ENCODE data around the gene GATAD2A.
A peak's percentile ranks its signal among the peaks of the same experiment; 100 is the strongest.
"Not testable (repeated sequence)": the region's sequence is repeated elsewhere in the genome, so short reads cannot be mapped to it uniquely, and the experiment has no call there.

The GATAD2A gene

DNA sequence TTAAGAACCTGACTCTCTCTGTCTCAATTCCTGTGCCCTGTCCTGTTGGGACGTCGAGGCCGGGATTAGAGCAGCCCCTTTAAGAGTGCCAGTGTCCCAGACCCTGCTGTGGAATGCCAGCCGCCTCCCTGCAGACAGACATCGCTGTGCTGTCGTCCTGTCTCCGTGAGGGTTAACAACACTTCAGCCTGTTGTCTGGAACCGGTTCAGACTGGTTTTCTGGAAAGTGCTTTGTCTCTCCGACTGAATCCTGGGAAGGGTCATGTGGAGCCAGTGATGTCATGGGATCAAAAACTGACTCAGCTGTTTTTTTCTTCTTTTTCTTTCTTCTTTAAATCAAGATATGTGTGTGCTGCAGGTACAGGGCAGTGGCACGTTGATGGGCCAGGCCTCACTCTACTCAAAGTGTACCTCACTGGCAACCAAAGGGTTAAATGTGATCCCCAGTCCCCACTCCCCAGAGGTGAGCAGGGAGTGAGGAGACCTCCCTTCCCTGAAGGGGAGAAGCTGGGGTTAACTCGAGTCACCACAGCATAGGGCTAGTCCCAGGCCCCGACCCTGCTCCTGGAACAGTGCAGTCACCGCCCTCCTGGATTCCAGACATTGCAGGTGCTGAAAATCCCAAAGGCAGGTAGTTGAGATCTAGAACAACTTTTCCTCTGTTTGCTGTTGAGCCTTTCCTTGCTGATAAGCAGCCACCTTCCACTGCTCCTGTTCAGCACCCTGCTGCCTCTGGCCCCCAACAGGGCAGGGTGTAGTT lies 59.0 kb downstream of the GATAD2A start:
- H3K27ac ChIP-seq (ENCODE audit: low read length): peak overlapping the region; percentile 62
- peaks cover 10 to 11% of the 10 kb centered on the region in 2 donors for H3K9me3 ChIP-seq (ENCODE audit: control insufficient read depth in 1 of 2, low read length in 2 of 2)
- peaks cover 30 to 49% of the 10 kb centered on the region in 2 donors for H3K4me1 ChIP-seq (ENCODE audit: control insufficient read depth in 1 of 2, insufficient read depth in 2 of 2, low read length in 2 of 2)
- no peaks in the 10 kb centered on the region for H3K27me3 ChIP-seq (ENCODE audit: low read depth, low read length)
- no peak overlapping the region for H3K4me3 ChIP-seq (ENCODE audit: low read depth in 1 of 2, low read length in 2 of 2)
- H3K36me3 ChIP-seq (ENCODE audit: control insufficient read depth in 1 of 2, insufficient read depth in 2 of 2, low read length in 2 of 2): peaks cover 28% of the 10 kb centered on the region in 2 donors

DNA sequence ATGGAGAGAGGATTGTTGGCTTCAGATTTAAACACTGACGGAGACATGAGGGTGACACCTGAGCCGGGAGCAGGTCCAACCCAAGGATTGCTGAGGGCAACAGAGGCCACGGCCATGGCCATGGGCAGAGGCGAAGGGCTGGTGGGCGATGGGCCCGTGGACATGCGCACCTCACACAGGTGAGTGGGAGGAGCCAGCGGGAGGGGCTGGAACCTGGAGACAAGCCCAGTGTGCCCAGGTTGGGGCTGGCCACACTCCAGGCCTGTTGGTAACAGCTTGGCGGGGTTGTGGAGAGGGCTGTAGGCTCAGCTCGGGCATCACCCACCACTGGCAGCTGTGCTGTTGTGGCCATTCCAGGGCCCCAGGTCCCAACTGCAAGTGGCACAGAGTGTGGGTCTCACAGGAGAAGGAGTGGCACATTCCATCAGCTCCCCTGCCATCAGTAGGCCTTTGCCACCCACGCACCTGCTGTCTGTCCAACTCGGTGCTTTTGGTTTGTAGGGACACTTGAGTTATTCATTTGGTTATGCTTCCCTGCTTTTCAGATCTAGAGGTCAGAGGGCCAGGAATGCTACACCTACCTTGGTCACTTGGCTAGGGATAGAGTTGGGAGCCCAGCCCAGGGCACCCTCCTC lies 60.1 kb downstream of the GATAD2A start:
- peaks cover 28% of the 10 kb centered on the region in 2 donors for H3K36me3 ChIP-seq (ENCODE audit: control insufficient read depth in 1 of 2, insufficient read depth in 2 of 2, low read length in 2 of 2)
- H3K9me3 ChIP-seq (ENCODE audit: control insufficient read depth in 1 of 2, low read length in 2 of 2): peaks cover 10 to 11% of the 10 kb centered on the region in 2 donors
- H3K4me1 ChIP-seq (ENCODE audit: control insufficient read depth in 1 of 2, insufficient read depth in 2 of 2, low read length in 2 of 2): peaks cover 22 to 40% of the 10 kb centered on the region in 2 donors
- no peaks in the 10 kb centered on the region for H3K27me3 ChIP-seq (ENCODE audit: low read depth, low read length)
- H3K4me3 ChIP-seq (ENCODE audit: low read depth in 1 of 2, low read length in 2 of 2): no peak overlapping the region
- H3K27ac ChIP-seq (ENCODE audit: low read length): no peak overlapping the region

DNA sequence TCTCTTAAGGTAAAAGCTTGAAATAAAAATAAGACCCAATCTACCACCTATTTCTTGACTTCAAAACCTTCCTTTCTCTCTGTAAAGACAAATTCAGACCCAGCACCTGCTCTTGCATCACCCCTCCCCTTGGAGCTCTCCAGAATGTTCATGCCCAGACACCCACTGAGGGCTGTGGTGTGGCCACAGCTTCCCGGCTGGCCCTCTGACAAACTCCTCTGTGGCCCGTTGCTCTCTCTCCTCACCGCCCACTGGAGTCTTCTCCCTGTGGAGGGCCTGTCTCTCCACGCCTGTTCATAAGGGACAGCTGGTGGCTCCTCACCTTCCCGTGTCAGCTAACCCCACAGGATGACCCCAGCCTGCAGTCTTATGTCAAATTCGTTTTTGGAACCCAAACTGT lies 60.7 kb downstream of the GATAD2A start:
- Histone ChIP-seq H3K9me3 (ENCODE audit: control insufficient read depth in 1 of 2, low read length in 2 of 2) (peaks cover 10 to 11% of the 10 kb centered on the region in 2 donors), H3K27me3 (ENCODE audit: low read depth, low read length) (no peaks in the 10 kb centered on the region), H3K4me3 (ENCODE audit: low read depth in 1 of 2, low read length in 2 of 2) (no peak overlapping the region), H3K4me1 (ENCODE audit: control insufficient read depth in 1 of 2, insufficient read depth in 2 of 2, low read length in 2 of 2) (peaks cover 20 to 34% of the 10 kb centered on the region in 2 donors), H3K36me3 (ENCODE audit: control insufficient read depth in 1 of 2, insufficient read depth in 2 of 2, low read length in 2 of 2) (peaks cover 28% of the 10 kb centered on the region in 2 donors), H3K27ac (ENCODE audit: low read length) (no peak overlapping the region)

DNA sequence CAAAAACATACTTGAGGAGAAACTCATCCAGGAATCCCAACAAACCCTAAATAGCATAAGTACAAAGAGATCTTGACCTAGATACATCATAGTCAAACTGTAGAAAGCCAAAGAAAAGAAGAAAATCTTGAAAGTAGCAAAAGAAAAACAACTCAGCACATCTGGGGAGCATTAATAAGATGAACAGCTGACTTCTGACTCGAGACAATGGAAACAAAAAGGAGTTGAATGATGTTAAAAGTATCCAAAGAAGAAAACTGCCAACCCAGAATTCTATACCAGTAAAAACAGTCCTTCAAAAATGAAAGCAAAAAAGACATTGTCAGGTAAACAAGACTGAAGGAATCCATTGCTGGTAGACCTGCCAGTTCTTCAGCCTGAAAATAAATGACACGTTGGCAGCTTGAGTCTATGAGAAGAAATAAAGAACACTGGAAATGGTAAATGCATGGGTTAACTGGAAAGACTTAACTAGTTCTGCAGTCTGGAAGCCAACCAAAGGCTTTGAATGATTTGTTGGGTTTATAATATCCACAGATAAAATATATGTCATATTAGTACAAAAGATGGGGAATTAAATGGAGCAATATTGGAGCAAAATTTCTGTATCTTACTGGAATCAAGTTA lies 63.1 kb downstream of the GATAD2A start:
- Histone ChIP-seq H3K36me3 (ENCODE audit: control insufficient read depth in 1 of 2, insufficient read depth in 2 of 2, low read length in 2 of 2) (peaks cover 28 to 36% of the 10 kb centered on the region in 2 donors), H3K4me3 (ENCODE audit: low read depth in 1 of 2, low read length in 2 of 2) (peak overlapping the region in 1 of 2 donors; percentile 22), H3K27ac (ENCODE audit: low read length) (no peak overlapping the region), H3K27me3 (ENCODE audit: low read depth, low read length) (no peaks in the 10 kb centered on the region), H3K9me3 (ENCODE audit: control insufficient read depth in 1 of 2, low read length in 2 of 2) (peaks cover 10 to 11% of the 10 kb centered on the region in 2 donors), H3K4me1 (ENCODE audit: control insufficient read depth in 1 of 2, insufficient read depth in 2 of 2, low read length in 2 of 2) (peaks cover 8 to 10% of the 10 kb centered on the region in 2 donors)

DNA sequence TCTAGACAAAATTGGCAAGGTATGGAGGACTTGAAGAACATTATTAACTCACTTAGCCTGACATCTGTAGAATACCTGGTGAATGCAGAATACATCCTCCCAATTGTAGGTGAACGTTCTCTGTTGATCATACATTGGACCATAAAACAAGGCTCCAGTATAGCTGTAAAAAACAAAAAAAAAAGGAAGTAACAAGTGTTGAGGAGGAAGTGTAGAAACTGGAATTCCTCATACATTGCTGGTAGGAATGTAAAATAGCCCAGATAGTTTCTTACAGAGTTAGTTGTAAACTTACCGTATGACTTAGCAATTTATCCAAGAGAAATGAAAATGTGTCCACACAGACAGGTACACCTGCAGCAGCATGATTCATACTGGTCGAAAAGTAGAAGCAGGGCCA lies 65.1 kb downstream of the GATAD2A start:
- Histone ChIP-seq H3K36me3 (ENCODE audit: control insufficient read depth in 1 of 2, insufficient read depth in 2 of 2, low read length in 2 of 2) (peaks cover 24 to 38% of the 10 kb centered on the region in 2 donors), H3K27ac (ENCODE audit: low read length) (no peak overlapping the region), H3K4me3 (ENCODE audit: low read depth in 1 of 2, low read length in 2 of 2) (no peak overlapping the region), H3K27me3 (ENCODE audit: low read depth, low read length) (no peaks in the 10 kb centered on the region), H3K9me3 (ENCODE audit: control insufficient read depth in 1 of 2, low read length in 2 of 2) (peaks cover 10 to 11% of the 10 kb centered on the region in 2 donors), H3K4me1 (ENCODE audit: control insufficient read depth in 1 of 2, insufficient read depth in 2 of 2, low read length in 2 of 2) (no peaks in the 10 kb centered on the region)

DNA sequence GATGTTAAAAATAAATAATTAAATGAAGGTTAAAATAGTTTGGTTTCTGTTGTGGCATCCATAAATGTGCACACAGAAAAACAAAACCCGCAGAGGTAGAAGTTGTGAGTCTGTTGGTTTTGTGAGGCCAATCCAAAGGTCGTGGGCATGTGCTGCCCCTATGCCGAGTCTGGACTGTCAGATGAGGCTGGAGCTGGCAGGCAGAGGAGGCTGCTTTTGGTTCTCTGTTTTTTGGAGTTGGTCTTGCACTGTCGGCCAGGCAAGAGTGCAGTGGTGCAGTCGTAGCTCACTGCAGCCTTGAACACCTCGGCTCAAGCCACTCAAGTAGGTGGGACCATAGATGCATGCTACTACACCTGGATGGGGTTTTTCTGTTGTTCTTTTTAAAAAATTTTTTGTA lies 66.2 kb downstream of the GATAD2A start:
- H3K36me3 ChIP-seq (ENCODE audit: control insufficient read depth in 1 of 2, insufficient read depth in 2 of 2, low read length in 2 of 2): peaks cover 13 to 27% of the 10 kb centered on the region in 2 donors
- H3K4me1 ChIP-seq (ENCODE audit: control insufficient read depth in 1 of 2, insufficient read depth in 2 of 2, low read length in 2 of 2): no peaks in the 10 kb centered on the region
- no peak overlapping the region for H3K27ac ChIP-seq (ENCODE audit: low read length)
- peaks cover 10 to 11% of the 10 kb centered on the region in 2 donors for H3K9me3 ChIP-seq (ENCODE audit: control insufficient read depth in 1 of 2, low read length in 2 of 2)
- no peaks in the 10 kb centered on the region for H3K27me3 ChIP-seq (ENCODE audit: low read depth, low read length)
- H3K4me3 ChIP-seq (ENCODE audit: low read depth in 1 of 2, low read length in 2 of 2): no peak overlapping the region

DNA sequence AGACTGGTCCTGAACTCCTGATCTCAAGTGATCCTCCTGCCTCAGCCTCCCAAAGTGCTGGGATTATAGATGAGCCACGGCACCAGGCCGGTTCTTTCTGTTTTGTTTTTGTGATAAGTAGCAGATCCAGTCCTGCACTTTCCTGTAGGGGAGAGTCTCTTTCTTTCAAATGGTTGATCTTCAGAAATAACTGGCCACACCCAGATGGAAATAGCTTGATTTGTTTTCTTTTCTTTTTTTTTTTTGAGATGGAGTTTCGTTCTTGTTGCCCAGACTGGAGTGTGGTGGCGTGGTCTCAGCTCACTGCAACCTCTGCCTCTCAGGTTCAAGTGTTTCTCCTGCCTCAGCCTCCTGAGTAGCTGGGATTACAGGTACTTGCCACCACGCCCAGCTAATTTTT lies 66.6 kb downstream of the GATAD2A start:
- H3K4me1 ChIP-seq (ENCODE audit: control insufficient read depth in 1 of 2, insufficient read depth in 2 of 2, low read length in 2 of 2); H3K27me3 ChIP-seq (ENCODE audit: low read depth, low read length); H3K4me3 ChIP-seq (ENCODE audit: low read depth in 1 of 2, low read length in 2 of 2); H3K27ac ChIP-seq (ENCODE audit: low read length): not testable (repeated sequence)
- Histone ChIP-seq H3K36me3 (ENCODE audit: control insufficient read depth in 1 of 2, insufficient read depth in 2 of 2, low read length in 2 of 2) (peaks cover 11 to 24% of the 10 kb centered on the region in 2 donors), H3K9me3 (ENCODE audit: control insufficient read depth in 1 of 2, low read length in 2 of 2) (peaks cover 10 to 11% of the 10 kb centered on the region in 2 donors)

DNA sequence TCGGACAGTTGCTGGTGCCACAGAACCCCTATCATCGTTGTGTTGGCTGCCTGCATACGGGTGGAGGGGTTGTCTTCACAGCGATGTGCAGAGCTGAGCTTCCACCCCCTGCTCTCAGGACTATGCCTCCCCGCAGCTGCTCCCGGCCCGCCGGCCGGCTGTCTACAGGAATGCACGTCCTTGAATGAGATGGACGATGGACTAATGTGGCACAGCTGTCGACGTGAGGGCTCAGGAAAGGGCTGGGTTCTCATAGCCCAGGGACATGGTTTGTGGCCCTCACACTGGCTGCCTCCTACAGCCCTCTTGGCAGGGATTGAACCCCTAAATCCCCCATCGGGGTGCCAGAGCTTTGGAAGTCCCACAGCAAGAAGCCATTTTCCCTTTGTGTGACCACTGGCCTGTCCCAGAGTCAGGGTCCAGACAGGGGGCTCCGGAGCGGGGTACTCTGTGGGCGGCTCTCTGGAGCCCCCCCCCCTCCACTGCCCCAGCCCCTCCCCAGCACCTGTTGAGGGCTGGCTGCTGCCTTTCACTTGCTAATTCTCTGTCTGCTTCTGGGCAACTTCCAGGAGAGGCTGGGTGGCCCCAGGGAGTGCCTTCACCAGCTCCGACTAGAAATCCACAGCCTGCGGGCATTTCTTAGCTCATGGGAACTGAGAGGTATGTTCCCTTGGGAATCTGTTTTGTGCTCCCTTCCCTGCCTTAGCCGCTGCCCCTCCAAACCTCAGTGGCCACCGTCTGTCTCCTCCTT lies 69.7 kb downstream of the GATAD2A start:
- Histone ChIP-seq H3K36me3 (ENCODE audit: control insufficient read depth in 1 of 2, insufficient read depth in 2 of 2, low read length in 2 of 2) (peaks cover 4 to 14% of the 10 kb centered on the region in 2 donors), H3K27me3 (ENCODE audit: low read depth, low read length) (no peaks in the 10 kb centered on the region), H3K4me3 (ENCODE audit: low read depth in 1 of 2, low read length in 2 of 2) (no peak overlapping the region), H3K9me3 (ENCODE audit: control insufficient read depth in 1 of 2, low read length in 2 of 2) (no peaks in the 10 kb centered on the region), H3K4me1 (ENCODE audit: control insufficient read depth in 1 of 2, insufficient read depth in 2 of 2, low read length in 2 of 2) (no peaks in the 10 kb centered on the region), H3K27ac (ENCODE audit: low read length) (no peak overlapping the region)

DNA sequence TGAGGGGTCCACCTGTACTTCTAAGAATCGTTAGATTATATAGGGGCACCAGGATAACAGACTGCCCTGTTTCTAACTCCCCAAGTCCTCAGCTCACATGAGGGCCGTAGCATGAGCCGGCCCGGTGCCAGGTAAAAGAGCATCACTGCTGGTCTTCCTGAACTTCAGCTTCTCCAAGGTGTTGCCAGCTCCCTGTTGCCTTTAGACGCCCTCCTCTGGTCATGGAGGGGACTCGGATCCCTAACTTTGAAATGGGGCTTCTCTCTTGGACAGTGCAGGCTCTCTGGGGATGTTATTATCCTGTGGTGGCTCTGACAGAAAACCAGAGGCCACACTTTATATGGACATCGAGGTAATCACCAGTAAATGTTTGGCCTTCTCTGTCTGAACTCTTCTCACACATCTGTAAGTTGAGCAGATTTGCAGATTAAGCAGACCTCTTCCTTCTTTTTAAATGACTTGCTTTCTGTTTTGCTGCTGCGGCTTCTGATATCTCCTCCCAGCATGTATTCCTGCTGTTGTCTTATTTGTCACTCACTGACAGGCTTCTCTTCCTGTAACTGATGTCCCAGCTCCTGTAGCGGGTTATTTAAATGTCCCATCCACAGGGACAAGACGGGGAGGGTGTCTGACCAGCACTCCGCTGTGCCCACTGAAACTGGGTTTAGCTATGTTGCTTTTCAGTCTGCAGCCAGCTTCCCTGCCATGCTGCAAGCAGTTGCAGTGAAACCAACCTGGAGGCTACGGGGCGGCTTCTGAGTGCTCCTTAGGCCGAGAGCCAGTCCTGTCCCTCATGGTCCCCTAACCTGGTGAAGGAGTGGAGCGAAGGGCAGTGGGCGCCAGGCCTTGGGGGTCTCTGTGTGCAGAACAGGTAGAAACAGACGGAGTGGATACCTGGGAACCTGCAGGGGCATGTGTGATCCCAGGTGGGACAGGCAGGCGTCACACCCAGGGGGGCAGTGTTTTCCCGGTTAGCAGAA lies 70.7 kb downstream of the GATAD2A start:
- no peak overlapping the region for H3K4me3 ChIP-seq (ENCODE audit: low read depth in 1 of 2, low read length in 2 of 2)
- H3K9me3 ChIP-seq (ENCODE audit: control insufficient read depth in 1 of 2, low read length in 2 of 2): no peaks in the 10 kb centered on the region
- no peaks in the 10 kb centered on the region for H3K27me3 ChIP-seq (ENCODE audit: low read depth, low read length)
- H3K36me3 ChIP-seq (ENCODE audit: control insufficient read depth in 1 of 2, insufficient read depth in 2 of 2, low read length in 2 of 2): peaks cover 12 to 23% of the 10 kb centered on the region in 2 donors
- H3K27ac ChIP-seq (ENCODE audit: low read length): no peak overlapping the region
- H3K4me1 ChIP-seq (ENCODE audit: control insufficient read depth in 1 of 2, insufficient read depth in 2 of 2, low read length in 2 of 2): no peaks in the 10 kb centered on the region

DNA sequence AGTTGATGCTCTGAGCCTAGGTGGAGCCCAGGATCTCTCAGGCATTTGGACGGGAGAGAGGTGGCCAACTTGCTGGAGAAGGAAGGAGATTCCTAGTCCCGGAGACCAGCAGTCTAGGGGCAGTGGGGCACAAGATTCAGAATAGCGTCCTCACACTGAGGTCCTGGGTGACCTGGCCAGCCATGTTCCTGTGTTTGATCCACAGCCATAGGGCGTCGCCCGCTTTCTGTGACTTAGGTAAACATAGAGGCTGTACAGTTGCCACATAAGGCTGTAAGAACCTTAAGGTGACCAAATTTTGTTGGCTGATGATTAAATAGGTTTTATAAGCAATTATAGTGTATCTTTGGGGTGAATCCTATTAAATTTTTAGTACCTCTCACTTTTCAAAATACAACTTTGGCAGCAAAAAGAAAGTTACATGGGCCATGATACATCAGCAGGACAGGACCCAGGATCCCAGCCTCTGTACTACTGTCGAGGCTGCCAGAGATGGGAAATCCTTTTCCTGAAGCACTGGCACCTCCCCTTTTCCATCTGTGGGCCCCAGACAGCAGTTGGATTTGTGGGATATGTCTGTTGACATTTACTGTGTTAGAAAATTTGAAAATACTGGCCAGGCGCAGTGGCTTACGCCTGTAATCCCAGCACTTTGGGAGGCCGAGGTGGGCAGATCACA lies 72.4 kb downstream of the GATAD2A start:
- H3K27me3 ChIP-seq (ENCODE audit: low read depth, low read length): no peaks in the 10 kb centered on the region
- no peaks in the 10 kb centered on the region for H3K9me3 ChIP-seq (ENCODE audit: control insufficient read depth in 1 of 2, low read length in 2 of 2)
- H3K4me1 ChIP-seq (ENCODE audit: control insufficient read depth in 1 of 2, insufficient read depth in 2 of 2, low read length in 2 of 2): peaks cover 0 to 2% of the 10 kb centered on the region in 2 donors
- peaks cover 12 to 19% of the 10 kb centered on the region in 2 donors for H3K36me3 ChIP-seq (ENCODE audit: control insufficient read depth in 1 of 2, insufficient read depth in 2 of 2, low read length in 2 of 2)
- H3K4me3 ChIP-seq (ENCODE audit: low read depth in 1 of 2, low read length in 2 of 2): no peak overlapping the region
- H3K27ac ChIP-seq (ENCODE audit: low read length): no peak overlapping the region

Data from muscle layer of duodenum (tissue), 2 donors.